Stimulated activated CD8-positive, alpha-beta memory T cell treated with anti-CD3 and anti-CD28 coated beads, Interleukin-15, amount 100 ng/mL, for 1 hour (primary cell): Measurements from ENCODE around the gene IMPG1.
"Not testable (repeated sequence)": the region's sequence is repeated elsewhere in the genome, so short reads cannot be mapped to it uniquely, and the experiment has no call there.

Experiments used
- DNase-seq: peaks from one replicate; pipeline ENCODE4 v3.0.0-alpha.2; 2020; ENCODE audit warnings: low read depth

IMPG1 gene

GRCh38 chr6:75946146-75946831, 126.2 kb downstream of the IMPG1 start:
- DNase-seq: no peak

- no peak for DNase-seq
Measured at GRCh38 chr6:75943381-75943780, 129.1 kb downstream of the IMPG1 start.

- no peak for DNase-seq
Measured at GRCh38 chr6:75941509-75941908, 131.0 kb downstream of the IMPG1 start.

GRCh38 chr6:75940564-75940963, 131.9 kb downstream of the IMPG1 start:
- no peak for DNase-seq

DNA sequence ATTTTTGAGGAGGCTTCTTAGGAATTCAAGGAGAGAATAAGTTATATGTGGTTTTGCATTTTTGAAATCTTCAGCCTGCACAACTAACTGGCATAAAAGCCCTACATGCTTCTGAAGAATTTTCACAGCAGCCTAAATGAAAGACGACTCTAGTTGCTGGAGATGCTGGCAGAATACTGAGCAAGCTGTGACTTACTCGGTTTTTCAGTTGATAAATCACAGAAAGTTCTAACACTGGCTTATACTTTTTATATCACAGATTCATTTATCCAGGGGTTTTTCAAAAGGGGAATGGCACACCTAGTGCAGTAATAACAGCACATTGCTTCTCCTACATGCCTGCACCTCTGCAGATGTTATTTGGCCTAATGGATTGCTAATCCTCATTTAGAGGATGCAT, 134.6 kb downstream of the IMPG1 start:
- DNase-seq: no peak

DNA sequence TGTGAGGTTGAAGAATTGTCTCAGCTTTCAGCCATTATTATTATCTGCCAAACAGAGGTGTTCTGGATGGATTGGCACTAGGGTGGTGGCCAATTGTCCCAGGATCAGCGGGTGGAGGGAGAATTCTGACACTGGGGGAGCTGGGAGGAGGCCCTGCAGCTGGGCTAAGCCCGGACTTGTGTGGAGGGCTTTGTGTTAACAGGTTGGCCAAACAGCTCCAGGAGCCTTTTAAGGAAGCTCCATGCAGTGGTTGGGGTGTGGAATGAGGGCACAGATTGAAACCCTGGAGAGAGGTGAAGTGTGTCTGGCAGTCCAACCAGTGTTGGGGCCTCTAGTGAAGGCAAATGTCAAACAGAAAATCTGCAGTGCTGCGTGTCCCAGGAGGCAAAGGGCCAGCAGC, 135.8 kb downstream of the IMPG1 start:
- no peak for DNase-seq

DNA sequence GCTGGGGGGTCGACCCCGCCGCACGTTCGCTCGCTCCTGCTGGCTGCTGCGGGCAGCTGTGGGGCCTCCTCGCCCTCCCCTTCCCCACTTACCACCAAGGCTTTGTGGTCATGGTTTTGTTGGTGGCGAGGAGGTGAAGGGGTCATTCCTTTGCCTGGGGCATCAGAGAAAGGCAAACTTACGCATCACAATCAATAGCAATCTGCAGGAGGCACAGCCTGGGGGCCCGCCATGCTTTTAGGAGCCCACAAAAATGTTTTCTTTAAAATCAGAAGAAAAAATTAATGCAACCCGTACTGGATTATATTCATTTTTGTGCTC, 137.0 kb downstream of the IMPG1 start:
- DNase-seq: no peak

GRCh38 chr6:75934643-75935472, 137.6 kb downstream of the IMPG1 start:
- no peak for DNase-seq

- no peak for DNase-seq
Measured at GRCh38 chr6:75933387-75933975, 139.0 kb downstream of the IMPG1 start.

GRCh38 chr6:75932067-75932466, 140.4 kb downstream of the IMPG1 start:
- DNase-seq: no peak

GRCh38 chr6:75931011-75931680, 141.3 kb downstream of the IMPG1 start:
- DNase-seq: no peak

- DNase-seq: no peak
Measured at GRCh38 chr6:75926293-75927168, 145.9 kb downstream of the IMPG1 start.

DNA sequence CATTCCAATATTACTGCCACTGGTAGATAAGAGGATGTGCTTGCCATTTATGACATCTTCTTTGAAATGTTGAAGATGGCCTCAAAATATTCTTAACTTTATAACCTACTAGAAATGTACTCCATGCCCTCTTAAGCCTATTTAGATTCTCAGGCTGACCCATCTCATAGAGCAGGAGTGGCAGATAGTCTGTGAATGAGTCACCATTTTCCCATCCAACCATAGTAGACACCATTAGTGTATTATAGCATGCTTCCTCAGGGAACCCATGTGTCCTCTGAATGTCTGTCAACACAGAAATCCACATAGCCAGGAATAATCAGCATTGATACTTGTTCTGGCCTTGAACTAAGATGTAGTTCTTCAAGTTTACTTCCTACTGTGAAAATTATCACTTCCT, 150.2 kb downstream of the IMPG1 start:
- DNase-seq: no peak

- DNase-seq: no peak
Measured at GRCh38 chr6:75913040-75913439, 159.4 kb downstream of the IMPG1 start.

DNA sequence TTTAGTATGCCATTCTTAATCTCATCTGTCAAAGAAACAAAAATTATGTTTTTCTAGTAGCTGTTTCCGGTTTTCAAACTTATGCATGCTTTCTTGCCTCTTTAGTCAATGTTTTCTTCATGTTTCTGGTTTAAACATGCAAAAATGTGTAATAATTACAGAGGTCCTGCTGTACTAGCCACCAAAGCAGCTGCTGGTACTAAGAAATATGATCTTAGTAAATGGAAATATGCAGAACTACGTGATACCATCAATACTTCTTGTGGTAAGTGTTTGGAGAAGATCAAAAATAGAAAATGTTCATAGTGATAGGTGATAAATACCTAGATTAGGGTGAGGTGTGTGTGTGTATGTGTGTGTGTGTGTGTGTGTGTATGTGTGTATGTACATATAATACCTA, 165.0 kb downstream of the IMPG1 start:
- DNase-seq: no peak

GRCh38 chr6:75906871-75907270, 165.6 kb downstream of the IMPG1 start:
- DNase-seq: no peak

GRCh38 chr6:75905129-75905528, 167.3 kb downstream of the IMPG1 start:
- not testable (repeated sequence) for DNase-seq

- not testable (repeated sequence) for DNase-seq
Measured at GRCh38 chr6:75900216-75900615, 172.2 kb downstream of the IMPG1 start.

DNA sequence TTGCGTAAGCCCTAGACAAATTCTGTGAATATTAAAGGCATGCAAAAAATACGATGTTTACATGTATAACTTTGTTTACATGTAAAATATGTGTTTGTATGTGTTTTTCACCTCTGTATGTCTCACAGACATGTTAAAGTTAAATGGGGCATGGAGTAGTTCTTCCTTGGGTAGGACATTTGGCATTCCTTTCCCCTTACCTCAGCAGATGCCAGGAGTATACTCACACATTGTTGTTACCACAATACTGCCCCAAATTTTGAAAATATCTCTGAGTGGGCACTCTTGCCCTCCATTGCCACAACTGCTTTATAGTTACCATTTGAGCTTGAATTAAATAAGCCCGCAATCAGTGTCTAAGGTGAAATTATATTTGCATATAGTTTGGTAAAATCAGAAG, 175.9 kb downstream of the IMPG1 start:
- DNase-seq: no peak

DNA sequence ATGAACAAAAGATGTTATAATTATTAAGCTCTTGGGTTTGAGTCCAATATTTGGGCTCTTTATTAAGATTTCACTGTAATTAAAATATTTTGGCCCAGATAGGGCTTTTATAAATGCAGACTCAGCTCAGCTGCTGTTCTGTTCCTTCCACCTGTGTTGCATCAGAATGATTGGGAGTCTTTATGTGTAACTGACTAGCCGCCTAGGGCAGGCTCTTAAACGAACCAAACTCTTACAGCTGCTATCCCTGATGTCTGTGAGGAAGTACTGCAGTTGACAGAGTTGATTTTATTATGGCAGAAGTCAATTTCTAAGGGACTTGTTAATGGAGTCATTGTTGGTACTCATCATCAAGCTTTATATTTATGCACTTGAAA, 178.7 kb downstream of the IMPG1 start:
- no peak for DNase-seq

DNA sequence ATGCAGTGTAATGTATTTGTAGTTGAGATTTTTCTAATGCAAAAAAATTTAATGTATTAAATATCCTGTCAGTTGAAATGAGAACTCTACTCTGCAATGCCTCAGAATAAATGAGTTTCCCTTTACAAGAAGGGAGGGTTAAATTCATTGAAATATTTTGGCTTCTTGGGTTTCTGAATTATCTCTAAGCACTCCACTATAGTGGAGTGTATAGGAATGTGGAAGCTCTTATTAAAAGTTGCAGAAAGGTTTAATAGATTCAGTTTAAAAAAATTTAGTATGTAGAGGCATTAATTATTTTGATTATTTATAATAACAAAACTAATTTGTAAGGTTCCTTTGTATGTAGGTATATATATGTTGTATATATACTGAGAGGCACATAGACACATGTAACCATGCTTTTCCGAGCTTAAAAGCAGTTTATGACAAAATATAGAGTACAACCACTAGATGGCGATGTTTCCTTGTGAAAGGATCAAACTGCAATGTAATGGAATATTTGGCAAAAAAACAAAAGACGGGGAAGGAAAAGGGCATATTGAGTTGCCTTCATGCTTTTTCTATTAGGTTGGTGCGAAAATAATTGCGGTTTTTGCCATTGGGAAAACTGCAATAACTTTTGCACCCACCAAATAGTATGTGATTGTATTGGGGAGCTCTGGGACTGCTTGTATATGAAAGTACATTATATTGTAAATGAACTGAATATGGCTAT, 179.2 kb downstream of the IMPG1 start:
- DNase-seq: no peak
